Frontal cortex (tissue), 4 donors: ENCODE results near the gene DPH2. TPM values are rescaled to one million over a fixed set of nuclear protein-coding genes. Genes with fewer than 3 reads are reported as not detected.

ENCODE experiments used
- DNase-seq, 2 donors: peaks; one replicate each; pipeline ENCODE4 v3.0.0; 2012; ENCODE audit warnings: low spot score in 2 of 2
- FAIRE-seq: peaks from 2 replicates; lab custom pipeline; 2012; peaks lifted over from hg19 to GRCh38; lab: Jason Lieb, UNC
- total RNA-seq: library from RNA; depleted of rRNA; stranded (reverse); fragments of >200 nt; gene quantifications from one replicate; pipeline ENCODE4 v1.2.3, GENCODE V29; 2014
- donor health status: control.
- donor health status: control.
- donor health status: control.

DPH2 gene
- total RNA-seq, 1 donor from 2014 or later, result 12.2 TPM

- no peak for FAIRE-seq
- no peak for DNase-seq
Observed at GRCh38 chr1:44016890-44017400, 47.1 kb downstream of the DPH2 start.

- FAIRE-seq (no peak), DNase-seq (peak in 1 of 2 donors; percentile 49)
Observed at GRCh38 chr1:44019466-44019948, 49.7 kb downstream of the DPH2 start.

GRCh38 chr1:44020464-44020863 lies 50.7 kb downstream of the DPH2 start:
- DNase-seq, result no peak
- no peak for FAIRE-seq

GRCh38 chr1:44021156-44021555 lies 51.3 kb downstream of the DPH2 start:
- DNase-seq, result no peak
- FAIRE-seq, result no peak

- FAIRE-seq (no peak), DNase-seq (no peak)
Observed at GRCh38 chr1:44021581-44022321, 51.9 kb downstream of the DPH2 start.

Other genes with a start within 250 kb of the DPH2 start
- gene ARTN, start 36.2 kb upstream of the DPH2 start, total RNA-seq, result under 0.01 TPM
- gene IPO13, start 23.1 kb upstream of the DPH2 start, total RNA-seq, result 13.9 TPM
- 265 TPM for gene ATP6V0B, start 5.0 kb downstream of the DPH2 start, total RNA-seq
- 119 TPM for gene B4GALT2, start 9.2 kb downstream of the DPH2 start, total RNA-seq
- 5.3 TPM for gene CCDC24, start 21.6 kb downstream of the DPH2 start, total RNA-seq
- gene SLC6A9, start 61.5 kb downstream of the DPH2 start, total RNA-seq, result 2.9 TPM
- gene KLF17, start 148.8 kb downstream of the DPH2 start, total RNA-seq, result under 0.01 TPM
- not detected for gene KLF18, start 171.6 kb downstream of the DPH2 start, total RNA-seq
- 26.5 TPM for gene DMAP1, start 243.5 kb downstream of the DPH2 start, total RNA-seq